H1 (cell line): ENCODE results near the gene CD151. TPM values are rescaled to one million over a fixed set of nuclear protein-coding genes. Genes with fewer than 3 reads are reported as not detected.

Source experiments
- CBX8 ChIP-seq: fragments of 300-800, 300-1000 bp; sonication (generic); IDR thresholded peaks from 2 replicates; pipeline ENCODE4 v1.7.1; 2016; ENCODE audit warnings: low read depth, low read length, borderline replicate concordance
- CHD7 ChIP-seq: fragments of 300-600 bp; sonication (generic); IDR thresholded peaks from 2 replicates; pipeline ENCODE4 v1.7.1; 2012; ENCODE audit warnings: low read length, moderate library complexity, mild to moderate bottlenecking, inconsistent platforms; ENCODE audit not compliant: insufficient replicate concordance
- JUND ChIP-seq: IDR thresholded peaks from 2 replicates; pipeline ENCODE4 v1.6.1; 2011; ENCODE audit warnings: mild to moderate bottlenecking, improper control_type of control experiment, low read length
- SP4 ChIP-seq: IDR thresholded peaks from 2 replicates; pipeline ENCODE4 v1.6.1; 2012; ENCODE audit warnings: low read length, inconsistent platforms
- TAF1 ChIP-seq: IDR thresholded peaks from 2 replicates; pipeline ENCODE4 v1.6.1; 2011; ENCODE audit warnings: mild to moderate bottlenecking, low read depth, low read length
- YY1 ChIP-seq: IDR thresholded peaks from 2 replicates; pipeline ENCODE4 v1.6.1; 2011; ENCODE audit warnings: low read depth, mild to moderate bottlenecking, low read length
- polyA plus RNA-seq, 7 experiments: library from polyadenylated mRNA; depleted of rRNA in 3 of 7; stranded (reverse) in 5 of 7; unstranded in 2 of 7; fragments of >200 nt in 5 of 7; fragments of 200-250 nt in 2 of 7; gene quantifications; 1 replicate in 5 of 7; 2 replicates in 1 of 7; 4 replicates in 1 of 7; pipeline versions ENCODE4 v1.2.1 to v1.2.3, GENCODE V29; 2011 to 2013; ENCODE audit warnings: missing spikeins in 2 of 7, mixed read lengths in 2 of 7
- total RNA-seq: library from RNA; stranded (reverse); fragmentation: NEBNext Ultra II Directional; extraction: Animal tissue kit (Norgen Biotek cat#: 25700); gene quantifications from 2 replicates; pipeline ENCODE4 v1.2.1, GENCODE V29; 2021

CD151 gene
- total and polyA plus RNA-seq, 2 of the 8 experiments (the other 6 are each of a cell fraction or from before 2014, with no cell fraction given): 101 to 212 TPM

- TF ChIP-seq CHD7: no peak
- no peak for TF ChIP-seq TAF1
- TF ChIP-seq CBX8: no peak
- TF ChIP-seq JUND: no peak
- TF ChIP-seq YY1: no peak
- TF ChIP-seq SP4: no peak
Observed at GRCh38 chr11:836274-836673, 3.5 kb downstream of the CD151 start (continued).
